HCT116 (cell line): ENCODE results near the gene HPN. TPM values are rescaled to one million over a fixed set of nuclear protein-coding genes. Genes with fewer than 3 reads are reported as not detected.

Experiments
- ATAC-seq: fragments of 200-7000 bp; cut with Tn5 transposase; 2 replicates; pipeline ENCODE4 v1.9.1; 2020; ENCODE audit warnings: mild to moderate bottlenecking, moderate library complexity
- BruUV-seq: library from RNA; stranded (reverse); fragments of 400-500 nt; replicated peaks from 2 replicates; lab custom pipeline; 2021; lab: Mats Ljungman, UMichigan
- CTCF ChIA-PET: fragments of 300-600 bp; sonication (Branson Sonifier 250); formaldehyde crosslinking; loops from one replicate; lab custom pipeline; 2021; ENCODE audit warnings: antibody characterized with exemption; lab: Charles Lee
- POLR2A ChIA-PET: fragments of 300-600, 350-600 bp; sonication (Branson Sonifier 250); formaldehyde crosslinking; loops from one replicate; lab custom pipeline; 2021; ENCODE audit warnings: antibody characterized with exemption; lab: Charles Lee
- RAD21 ChIA-PET, 2 experiments: fragments of 300-600 bp; sonication (Branson Sonifier 250); formaldehyde crosslinking; loops; one replicate each; lab custom pipeline; 2023; ENCODE audit warnings: low total read pairs in 2 of 2; ENCODE audit not compliant: uncharacterized antibody in 2 of 2, unreplicated experiment in 2 of 2, low non-redundant PET in 1 of 2; lab: Charles Lee
- DNase-seq: peaks from one replicate; pipeline ENCODE4 v3.0.0-alpha.2; 2010; ENCODE audit warnings: low read depth, low spot score
- H2AFZ ChIP-seq: fragments of 200-600 bp; shearing (Covaris generic), sonication (generic); 2 replicates; pipeline ENCODE4 v1.6.1; 2017; ENCODE audit warnings: low read depth, mixed run types, mixed read lengths, antibody characterized with exemption, low read length; ENCODE audit not compliant: poor library complexity, severe bottlenecking
- H3K27ac ChIP-seq: 2 replicates; pipeline ENCODE4 v1.5.1; 2012; ENCODE audit warnings: low read depth, low read length
- H3K27me3 ChIP-seq: fragments of 200-600 bp; sonication (generic); 2 replicates; pipeline ENCODE4 v1.6.1; 2016; ENCODE audit warnings: mixed run types, low read length, mixed read lengths; ENCODE audit not compliant: insufficient read depth
- H3K36me3 ChIP-seq, 2 experiments: fragments of 200-500 bp in 1 of 2; fragments of 200-600 bp in 1 of 2; sonication (Bioruptor generic) in 1 of 2; sonication (generic) in 1 of 2; 2 replicates each; pipeline versions ENCODE4 v1.5.1 to v1.6.1; 2014 to 2016; ENCODE audit warnings: low read length in 2 of 2, inconsistent platforms in 1 of 2, mixed read lengths in 1 of 2, mixed run types in 1 of 2; ENCODE audit not compliant: insufficient read depth in 2 of 2, control insufficient read depth in 1 of 2
- H3K4me1 ChIP-seq, 2 experiments: fragments of 200-600 bp in 1 of 2; sonication (generic) in 1 of 2; 2 replicates each; pipeline versions ENCODE4 v1.5.1 to v1.6.1; 2012 to 2017; ENCODE audit warnings: low read length in 2 of 2, inconsistent platforms in 1 of 2, mild to moderate bottlenecking in 1 of 2, mixed read lengths in 1 of 2, mixed run types in 1 of 2, moderate library complexity in 1 of 2; ENCODE audit not compliant: insufficient read depth in 2 of 2, control insufficient read depth in 1 of 2
- H3K4me2 ChIP-seq: fragments of 200-600 bp; sonication (generic); 2 replicates; pipeline ENCODE4 v1.6.1; 2017; ENCODE audit warnings: mixed run types, low read length, mixed read lengths
- H3K4me3 ChIP-seq, 2 experiments: fragments of 200-600 bp in 1 of 2; sonication (generic) in 1 of 2; replicated peaks in 1 of 2; 2 replicates each; pipeline ENCODE4 v1.5.1; 2011 to 2016; ENCODE audit warnings: low read length in 2 of 2, control low read depth in 1 of 2, low read depth in 1 of 2, mild to moderate bottlenecking in 1 of 2, mixed read lengths in 1 of 2, mixed run types in 1 of 2
- H3K79me2 ChIP-seq: fragments of 200-600 bp; sonication (generic); 2 replicates; pipeline ENCODE4 v1.6.1; 2017; ENCODE audit warnings: mild to moderate bottlenecking, mixed run types, low read length, moderate library complexity, mixed read lengths; ENCODE audit not compliant: insufficient read depth
- H3K9ac ChIP-seq: fragments of 200-600 bp; sonication (generic); 2 replicates; pipeline ENCODE4 v1.6.1; 2016; ENCODE audit warnings: low read length, mixed read lengths
- H3K9me2 ChIP-seq: fragments of 200-600 bp; sonication (generic), shearing (Covaris generic); 2 replicates; pipeline ENCODE4 v1.6.1; 2017; ENCODE audit warnings: mixed run types, mild to moderate bottlenecking, moderate library complexity; ENCODE audit not compliant: insufficient read depth
- H3K9me3 ChIP-seq, 2 experiments: fragments of 200-500 bp in 1 of 2; fragments of 200-600 bp in 1 of 2; sonication (Bioruptor generic) in 1 of 2; sonication (generic) in 1 of 2; 2 replicates each; pipeline ENCODE4 v1.6.1; 2014 to 2017; ENCODE audit warnings: low read length in 2 of 2, mixed read lengths in 2 of 2, inconsistent platforms in 1 of 2, low read depth in 1 of 2, mild to moderate bottlenecking in 1 of 2, mixed run types in 1 of 2, moderate library complexity in 1 of 2; ENCODE audit not compliant: control insufficient read depth in 1 of 2, insufficient read depth in 1 of 2
- H4K20me1 ChIP-seq: fragments of 200-600 bp; sonication (generic), shearing (Covaris generic); 2 replicates; pipeline ENCODE4 v1.6.1; 2017; ENCODE audit warnings: mixed run types, mild to moderate bottlenecking, moderate library complexity; ENCODE audit not compliant: insufficient read depth
- CBX3 ChIP-seq: IDR thresholded peaks from 2 replicates; pipeline ENCODE4 v1.6.1; 2012; ENCODE audit warnings: low read depth
- CEBPB ChIP-seq: IDR thresholded peaks from 2 replicates; pipeline ENCODE4 v1.6.1; 2012; ENCODE audit warnings: low read depth
- EGR1 ChIP-seq: IDR thresholded peaks from 2 replicates; pipeline ENCODE4 v1.6.1; 2012; ENCODE audit warnings: low read depth
- ELF1 ChIP-seq: IDR thresholded peaks from 2 replicates; pipeline ENCODE4 v1.6.1; 2012; ENCODE audit warnings: low read depth, borderline replicate concordance
- EZH2 ChIP-seq: fragments of 200-600 bp; sonication (generic); IDR thresholded peaks from 2 replicates; pipeline ENCODE4 v1.6.1; 2017; ENCODE audit warnings: antibody characterized with exemption, mixed run types
- EZH2phosphoT487 ChIP-seq: fragments of 200-600 bp; IDR thresholded peaks from 2 replicates; pipeline ENCODE4 v1.6.1; 2018; ENCODE audit warnings: antibody characterized with exemption, borderline replicate concordance
- FOSL1 ChIP-seq: IDR thresholded peaks from 2 replicates; pipeline ENCODE4 v1.6.1; 2012; ENCODE audit warnings: low read depth
- JUND ChIP-seq: IDR thresholded peaks from 2 replicates; pipeline ENCODE4 v1.6.1; 2012
- MAX ChIP-seq: IDR thresholded peaks from 2 replicates; pipeline ENCODE4 v1.6.1; 2012
- POLR2A ChIP-seq: IDR thresholded peaks from 2 replicates; pipeline ENCODE4 v1.7.0; 2011; ENCODE audit warnings: borderline replicate concordance; ENCODE audit not compliant: insufficient read depth, insufficient read length; ENCODE audit errors: extremely low read depth
- POLR2AphosphoS5 ChIP-seq: IDR thresholded peaks from 2 replicates; pipeline ENCODE4 v1.6.1; 2011; ENCODE audit warnings: mild to moderate bottlenecking, low read depth, low read length, moderate library complexity
- SP1 ChIP-seq: IDR thresholded peaks from 2 replicates; pipeline ENCODE4 v1.6.1; 2012; ENCODE audit warnings: low read depth
- SRF ChIP-seq: IDR thresholded peaks from 2 replicates; pipeline ENCODE4 v1.6.1; 2012; ENCODE audit warnings: low read depth
- TCF7L2 ChIP-seq: IDR thresholded peaks from 2 replicates; pipeline ENCODE4 v1.7.0; 2011; ENCODE audit warnings: borderline replicate concordance, inconsistent platforms; ENCODE audit not compliant: insufficient read depth, insufficient read length; ENCODE audit errors: extremely low read depth
- YY1 ChIP-seq: IDR thresholded peaks from 2 replicates; pipeline ENCODE4 v1.6.1; 2011; ENCODE audit warnings: low read length, low read depth, moderate library complexity, mild to moderate bottlenecking; ENCODE audit not compliant: insufficient replicate concordance; ENCODE audit errors: extremely low read depth
- ZFX ChIP-seq: fragments of 450-650 bp; IDR thresholded peaks from 2 replicates; pipeline ENCODE4 v1.6.1; 2017
- ZNF274 ChIP-seq: fragments of 200-500 bp; sonication (Bioruptor generic); IDR thresholded peaks from 2 replicates; pipeline ENCODE4 v1.6.1; 2014; ENCODE audit warnings: mild to moderate bottlenecking, low read depth, low read length, inconsistent platforms
- intact Hi-C: fragments of 100-400 bp; cut with micrococcal nuclease; formaldehyde crosslinking; loops from 2 replicates; pipeline ENCODE4 v1.10.0; 2022
- total RNA-seq: library from RNA; stranded (reverse); gene quantifications from one replicate; pipeline ENCODE4 v1.2.1, GENCODE V29; 2021; ENCODE audit not compliant: unreplicated experiment
- TF ChIP-seq, protein P1 (sequence below): IDR thresholded peaks from 2 replicates; pipeline ENCODE4 v1.6.1; 2011; ENCODE audit warnings: mild to moderate bottlenecking, low read length, moderate library complexity; ENCODE audit not compliant: insufficient replicate concordance; ENCODE audit errors: extremely low read depth

HPN gene
- total RNA-seq, 1 experiment from 2014 or later = 0.32 TPM

DNA sequence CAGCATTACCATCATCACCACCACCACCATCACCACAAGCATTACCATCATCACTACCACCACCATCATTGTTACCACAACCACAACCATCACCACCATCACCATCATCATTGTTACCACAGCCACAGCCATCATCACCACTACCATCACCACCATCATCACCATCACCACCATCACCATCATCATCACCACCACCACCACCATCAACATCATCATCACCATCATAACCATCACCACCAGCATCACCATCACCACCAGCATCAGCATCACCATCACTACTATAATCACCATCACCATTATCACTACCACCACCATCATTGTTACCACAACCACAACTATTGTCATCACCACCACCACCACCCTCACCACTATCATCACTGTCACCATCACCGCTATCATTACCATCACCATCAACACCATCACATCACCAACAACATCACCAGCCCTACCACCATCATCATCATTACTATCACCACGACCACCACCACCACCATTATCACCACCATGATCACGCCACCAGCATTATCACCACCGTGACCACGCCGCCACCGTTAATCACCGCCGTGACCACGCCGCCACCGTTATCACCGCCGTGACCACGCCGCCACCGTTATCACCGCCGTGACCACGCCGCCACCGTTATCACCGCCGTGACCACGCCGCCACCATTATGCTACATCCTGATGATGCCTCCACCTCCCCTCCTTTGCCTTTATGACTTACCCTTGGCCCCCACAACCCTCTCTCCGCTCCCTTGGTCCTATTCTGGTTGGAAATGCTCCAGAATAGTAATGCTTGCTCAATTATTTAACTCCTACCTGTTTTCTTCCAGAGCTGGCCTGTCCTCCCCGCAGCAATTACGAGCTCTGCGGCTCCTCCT is 64.1 kb downstream of the HPN start:
- RAD21 ChIA-PET = no interaction called here
- intact Hi-C loops = no loop called here
- no peaks in the 10 kb centered on the region for H3K36me3 ChIP-seq
- peak overlapping the region; percentile 52; the same call in 1 of the 2 replicates for H3K27ac ChIP-seq
- H3K79me2 ChIP-seq = no peaks in the 10 kb centered on the region
- BruUV-seq = no TSS peak
- ATAC-seq = no peak
- H3K4me2 ChIP-seq = no peak overlapping the region
- H3K9ac ChIP-seq = no peak overlapping the region
- H4K20me1 ChIP-seq = no peaks in the 10 kb centered on the region
- no peak overlapping the region for H3K4me3 ChIP-seq
- TF ChIP-seq EZH2phosphoT487 = no peak
- TF ChIP-seq CBX3 = no peak
- no peak for TF ChIP-seq ELF1
- no peak for TF ChIP-seq POLR2AphosphoS5
- TF ChIP-seq YY1 = no peak
- TF ChIP-seq TCF7L2 = no peak
- no peak for TF ChIP-seq SRF
- TF ChIP-seq EZH2 = no peak
- TF ChIP-seq, all 23 proteins: peak for 0
- no peak for DNase-seq
- POLR2A ChIA-PET = no interaction called here
- Histone ChIP-seq H3K9me3 (peaks cover 0 to 11% of the 10 kb centered on the region in 2 experiments; a peak in 1 of 4 replicates), H3K9me2 (no peaks in the 10 kb centered on the region), H3K27me3 (no peaks in the 10 kb centered on the region), H2AFZ (no peak overlapping the region), H3K4me1 (peaks cover 14 to 35% of the 10 kb centered on the region in 2 experiments)
- CTCF ChIA-PET = no interaction called here

DNA sequence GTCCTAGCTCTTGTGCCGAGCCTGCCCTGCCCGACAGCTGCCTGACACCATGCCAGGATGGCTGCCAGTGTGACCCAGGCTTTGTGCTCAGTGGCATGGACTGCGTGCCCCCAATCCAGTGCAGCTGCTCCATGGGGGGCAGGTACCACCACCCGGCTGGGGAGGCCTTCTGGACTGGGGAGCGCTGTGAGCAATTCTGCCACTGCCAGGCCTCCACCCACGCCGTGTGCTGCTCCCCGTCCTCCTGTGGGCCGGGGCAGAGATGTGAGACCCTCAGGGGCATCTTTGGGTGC is 64.7 kb downstream of the HPN start:
- no peaks in the 10 kb centered on the region for H4K20me1 ChIP-seq
- DNase-seq (no peak), ATAC-seq (no peak)
- BruUV-seq = no TSS peak
- peak overlapping the region; percentile 52; the same call in 1 of the 2 replicates for H3K27ac ChIP-seq
- H3K4me3 ChIP-seq = no peak overlapping the region
- ChIA-PET RAD21 (no interaction called here), POLR2A (no interaction called here), CTCF (no interaction called here)
- peaks cover 14 to 38% of the 10 kb centered on the region in 2 experiments for H3K4me1 ChIP-seq
- H3K4me2 ChIP-seq = no peak overlapping the region
- H3K9ac ChIP-seq = no peak overlapping the region
- no peaks in the 10 kb centered on the region for H3K79me2 ChIP-seq
- H3K27me3 ChIP-seq = no peaks in the 10 kb centered on the region
- no peak overlapping the region for H2AFZ ChIP-seq
- no peaks in the 10 kb centered on the region for H3K9me2 ChIP-seq
- H3K9me3 ChIP-seq = peaks cover 0 to 11% of the 10 kb centered on the region in 2 experiments; a peak in 1 of 4 replicates
- intact Hi-C loops = no loop called here
- no peaks in the 10 kb centered on the region for H3K36me3 ChIP-seq
- no peak for TF ChIP-seq CBX3
- TF ChIP-seq POLR2A = no peak
- no peak for TF ChIP-seq SP1
- no peak for TF ChIP-seq ZFX
- no peak for TF ChIP-seq MAX
- TF ChIP-seq EGR1 = no peak
- no peak for TF ChIP-seq JUND
- TF ChIP-seq FOSL1 = no peak
- TF ChIP-seq CEBPB = no peak
- no peak for TF ChIP-seq POLR2AphosphoS5
- TF ChIP-seq SRF = no peak
- no peak for TF ChIP-seq ZNF274
- no peak for TF ChIP-seq TCF7L2
- TF ChIP-seq, protein P1, sequence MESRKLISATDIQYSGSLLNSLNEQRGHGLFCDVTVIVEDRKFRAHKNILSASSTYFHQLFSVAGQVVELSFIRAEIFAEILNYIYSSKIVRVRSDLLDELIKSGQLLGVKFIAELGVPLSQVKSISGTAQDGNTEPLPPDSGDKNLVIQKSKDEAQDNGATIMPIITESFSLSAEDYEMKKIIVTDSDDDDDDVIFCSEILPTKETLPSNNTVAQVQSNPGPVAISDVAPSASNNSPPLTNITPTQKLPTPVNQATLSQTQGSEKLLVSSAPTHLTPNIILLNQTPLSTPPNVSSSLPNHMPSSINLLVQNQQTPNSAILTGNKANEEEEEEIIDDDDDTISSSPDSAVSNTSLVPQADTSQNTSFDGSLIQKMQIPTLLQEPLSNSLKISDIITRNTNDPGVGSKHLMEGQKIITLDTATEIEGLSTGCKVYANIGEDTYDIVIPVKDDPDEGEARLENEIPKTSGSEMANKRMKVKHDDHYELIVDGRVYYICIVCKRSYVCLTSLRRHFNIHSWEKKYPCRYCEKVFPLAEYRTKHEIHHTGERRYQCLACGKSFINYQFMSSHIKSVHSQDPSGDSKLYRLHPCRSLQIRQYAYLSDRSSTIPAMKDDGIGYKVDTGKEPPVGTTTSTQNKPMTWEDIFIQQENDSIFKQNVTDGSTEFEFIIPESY = no peak
